Measurements from ENCODE around the gene CCR3.

Gene CCR3

DNA sequence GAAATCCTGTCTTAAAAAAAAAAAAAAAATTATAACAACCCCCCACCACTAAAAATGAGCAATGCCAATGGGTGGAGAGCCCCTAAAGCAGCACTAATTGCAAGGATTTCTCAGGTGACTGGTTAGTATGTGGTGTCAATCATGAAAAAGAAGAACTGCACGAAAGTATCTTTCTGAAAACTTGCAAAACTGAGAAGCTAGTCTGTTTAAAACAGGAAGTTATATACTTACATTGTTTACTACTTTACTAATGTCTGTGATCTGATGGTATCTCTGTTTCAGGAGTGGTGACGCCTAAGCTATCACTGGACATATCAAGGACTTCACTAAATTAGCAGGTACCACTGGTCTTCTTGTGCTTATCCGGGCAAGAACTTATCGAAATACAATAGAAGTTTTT, at the start of gene CCR3:
Gene CCR3, plus strand, starts transcription at position 341 of the 400 bp plus-strand sequence. CDS start 22,699 bp downstream, outside the sequence.
- peak; percentile 62 to 73 for DNase-seq

DNA sequence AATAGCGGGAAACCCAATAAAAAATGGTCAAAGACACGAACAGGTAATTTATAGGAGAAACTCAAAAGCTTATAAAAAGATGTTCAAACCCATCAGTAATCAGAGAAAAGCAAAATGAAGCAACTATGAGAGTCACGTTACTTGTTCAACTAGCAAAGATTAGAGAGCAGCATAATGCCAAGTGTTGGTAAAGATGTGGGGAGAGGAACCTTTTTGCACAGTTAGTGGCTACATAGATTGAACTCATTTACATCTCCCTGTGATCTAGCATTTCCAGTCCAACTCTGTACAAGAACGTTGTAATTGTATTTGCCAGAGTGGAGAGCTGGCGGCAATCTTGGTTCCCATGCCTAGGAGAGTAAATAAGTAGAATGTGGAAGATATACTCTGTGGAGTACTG, 49.3 kb upstream of the CCR3 start:
- no peak for DNase-seq

DNA sequence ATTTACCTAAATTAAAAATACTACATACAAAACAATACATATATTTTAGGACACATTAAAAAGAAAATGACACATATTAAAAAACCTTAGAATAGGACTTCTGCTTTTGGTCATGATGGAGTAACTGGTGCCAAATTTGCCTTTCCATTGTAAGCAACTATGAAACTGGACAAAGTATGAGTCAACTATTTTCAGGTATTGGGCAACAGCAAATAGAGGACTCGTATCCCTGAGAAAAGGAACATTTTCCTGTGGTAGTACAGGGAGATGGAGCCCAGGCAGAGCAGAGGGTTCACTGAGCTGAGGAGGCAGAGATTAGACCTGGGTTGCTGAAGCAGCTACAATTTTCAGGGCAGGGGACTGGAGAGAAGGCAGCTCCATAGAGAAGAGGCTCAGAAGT, 48.8 kb upstream of the CCR3 start:
- peak; percentile 88 to 89 for DNase-seq

DNA sequence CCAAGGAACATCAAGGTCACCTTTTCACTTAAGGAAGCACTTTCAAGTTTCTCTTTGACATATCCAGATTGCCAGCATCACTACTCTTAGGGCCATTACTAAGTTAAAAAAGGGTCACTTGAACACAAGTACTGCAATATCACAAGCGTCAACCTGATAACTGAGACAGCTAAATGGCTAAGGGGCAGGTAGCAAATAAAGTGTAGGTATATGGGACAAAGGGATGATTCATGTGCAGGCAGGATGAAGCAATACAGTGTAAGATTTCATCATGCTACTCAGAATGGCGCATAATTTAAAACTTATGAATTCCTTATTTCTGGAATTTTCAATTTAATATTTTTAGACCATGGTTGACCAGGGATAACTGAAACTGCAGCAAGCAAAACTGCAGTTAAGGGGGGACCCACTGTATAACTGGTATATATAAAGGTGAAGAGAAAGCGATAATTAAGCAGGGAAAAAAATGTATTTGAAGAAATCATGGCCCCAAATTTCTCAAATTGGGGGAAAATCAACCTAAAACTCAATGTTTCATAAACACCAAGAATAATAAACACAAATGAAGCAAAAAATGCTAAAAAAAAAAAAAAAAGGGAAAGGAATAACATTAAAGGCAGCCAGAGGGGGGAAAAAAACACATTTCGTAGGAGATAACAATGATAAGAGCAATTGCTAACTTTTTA, 47.2 kb upstream of the CCR3 start:
- no peak for DNase-seq

DNA sequence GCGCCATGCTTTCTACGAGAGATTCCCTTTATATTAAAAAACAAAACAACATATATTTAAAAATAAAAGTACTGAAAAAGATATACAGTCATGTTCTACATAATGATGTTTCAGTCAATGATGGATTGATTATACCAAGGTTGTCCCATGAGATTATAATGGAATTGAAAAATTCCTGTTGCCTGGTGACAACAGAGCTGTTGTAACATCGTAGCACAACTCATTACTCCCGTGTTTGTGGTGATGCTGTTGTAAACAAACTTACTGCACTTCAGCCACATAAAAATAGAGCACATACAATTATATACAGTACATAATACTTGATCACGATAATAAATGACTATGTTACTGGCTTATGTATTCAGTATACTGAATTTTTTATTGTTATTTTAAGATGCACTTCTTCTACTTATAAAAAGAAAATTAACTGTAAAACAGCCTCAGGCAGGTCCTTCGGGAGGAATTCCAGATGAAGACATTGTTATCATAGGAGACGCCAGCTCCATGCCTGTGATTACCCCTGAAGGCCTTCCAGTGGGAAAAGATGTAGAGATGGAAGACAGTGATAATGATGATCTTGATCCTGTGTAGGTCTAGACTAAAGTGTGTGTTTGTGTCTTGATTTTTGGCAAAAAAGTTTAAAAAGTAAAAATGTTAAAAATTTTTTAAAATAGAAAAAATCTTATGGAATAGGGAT, 45.9 kb upstream of the CCR3 start:
- DNase-seq = no peak

DNA sequence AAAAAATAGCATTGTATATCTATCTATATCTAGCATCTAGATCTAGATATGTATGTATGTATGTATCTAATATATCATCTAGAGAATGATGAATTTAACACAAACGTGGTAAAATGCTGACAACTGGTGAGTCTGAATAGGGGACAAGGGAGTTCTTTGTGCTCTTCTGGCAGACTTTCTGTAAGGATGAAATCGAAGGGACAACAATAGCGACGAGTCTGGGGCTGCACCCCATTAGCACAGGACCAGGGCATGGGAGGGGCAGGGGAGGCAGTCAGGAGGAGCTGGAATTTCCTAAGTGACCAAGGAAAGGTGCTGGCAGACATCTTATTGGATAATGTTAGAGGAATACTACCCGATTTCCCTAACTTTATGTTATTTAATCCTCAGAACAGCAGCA, 42.0 kb upstream of the CCR3 start:
- DNase-seq = no peak

DNA sequence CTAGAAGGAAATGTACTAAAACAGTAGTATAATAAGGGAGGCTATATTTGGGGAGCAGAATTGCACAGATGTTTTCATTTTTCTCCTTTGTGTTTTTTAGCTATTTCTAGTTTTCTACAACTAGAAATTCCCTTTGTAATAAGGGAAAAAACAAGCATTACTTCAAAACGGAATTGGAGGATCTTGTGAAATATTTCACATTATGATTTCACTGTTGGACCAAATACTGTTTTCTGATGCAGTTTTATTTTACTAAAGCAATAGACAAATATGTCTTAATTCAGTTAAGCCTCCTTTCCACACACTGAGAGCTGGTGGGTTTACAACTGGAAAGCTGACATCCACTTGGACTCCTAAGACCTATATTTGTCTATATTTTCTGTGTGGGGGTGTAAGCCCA, 41.5 kb upstream of the CCR3 start:
- peak; percentile 55 to 80 for DNase-seq

DNA sequence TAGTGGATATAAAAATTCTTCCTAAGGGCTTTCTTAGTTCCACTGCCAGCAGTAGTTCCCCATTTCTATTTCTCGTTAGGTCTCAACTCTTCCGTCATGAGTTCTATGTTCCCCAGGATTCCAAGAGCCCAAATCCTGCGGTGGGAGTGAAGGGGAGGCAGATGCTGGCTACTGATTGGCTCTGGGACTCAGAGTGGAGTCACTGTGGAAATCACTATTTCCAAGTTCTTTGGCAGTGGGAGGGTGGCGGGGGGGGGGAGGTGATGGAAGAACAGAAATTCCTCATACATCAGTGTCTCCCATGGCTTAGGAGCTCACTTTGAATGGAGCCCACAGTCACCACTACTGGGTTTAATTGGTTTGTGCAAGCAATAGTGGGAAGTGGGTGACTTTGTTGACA, 39.7 kb upstream of the CCR3 start:
- DNase-seq = peak; percentile 77 to 98

DNA sequence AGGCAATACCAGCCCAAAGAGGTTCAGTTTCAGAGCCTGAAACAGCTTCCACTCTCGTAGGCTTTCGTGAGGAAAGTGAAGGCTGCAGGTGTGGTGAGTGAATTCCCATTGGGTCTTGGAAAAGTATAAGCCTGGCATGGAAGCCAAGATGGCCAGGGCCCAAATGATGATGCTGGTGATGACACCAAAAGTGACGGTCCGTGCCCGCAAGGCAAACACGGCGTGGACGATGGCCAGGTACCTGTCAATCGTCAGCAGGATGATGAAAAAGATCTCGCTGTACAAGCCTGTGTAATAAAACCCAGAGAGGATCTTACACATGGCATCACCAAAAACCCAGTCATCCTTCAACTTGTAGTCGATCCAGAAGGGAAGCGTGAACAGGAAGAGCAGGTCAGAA, 38.6 kb upstream of the CCR3 start:
- DNase-seq = no peak

DNA sequence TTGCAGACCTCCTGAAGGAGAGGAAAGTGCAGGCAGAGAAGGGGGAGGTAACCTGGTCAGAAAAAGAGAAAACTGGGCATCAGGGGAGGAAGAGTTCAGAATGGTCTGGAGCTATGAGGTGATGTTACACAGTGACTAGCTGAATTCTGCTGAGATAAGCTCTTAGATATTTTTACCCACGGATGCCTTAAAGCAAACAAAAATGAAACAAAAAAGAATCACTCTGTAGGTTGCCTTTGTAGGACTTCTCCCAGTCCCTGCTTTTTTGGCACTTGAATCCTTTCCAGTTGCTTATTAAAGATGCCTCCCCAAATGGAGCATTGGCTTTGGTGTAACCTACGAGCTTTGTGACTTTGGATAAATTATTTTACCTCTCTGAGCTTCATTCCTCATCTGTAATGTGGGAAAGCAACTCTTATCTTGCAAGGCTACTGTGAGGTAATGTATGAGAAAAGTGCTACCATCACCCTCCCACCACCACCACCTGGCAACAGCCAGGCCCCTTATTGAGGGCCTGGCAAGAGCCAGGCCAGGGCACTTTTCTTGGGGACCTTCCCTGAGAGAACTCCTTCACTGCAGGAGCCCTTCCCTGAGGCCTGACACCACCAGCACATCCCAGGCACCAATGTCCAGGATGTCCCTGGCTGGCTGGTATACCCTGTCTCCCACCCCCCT, 36.8 kb upstream of the CCR3 start:
- no peak for DNase-seq

DNA sequence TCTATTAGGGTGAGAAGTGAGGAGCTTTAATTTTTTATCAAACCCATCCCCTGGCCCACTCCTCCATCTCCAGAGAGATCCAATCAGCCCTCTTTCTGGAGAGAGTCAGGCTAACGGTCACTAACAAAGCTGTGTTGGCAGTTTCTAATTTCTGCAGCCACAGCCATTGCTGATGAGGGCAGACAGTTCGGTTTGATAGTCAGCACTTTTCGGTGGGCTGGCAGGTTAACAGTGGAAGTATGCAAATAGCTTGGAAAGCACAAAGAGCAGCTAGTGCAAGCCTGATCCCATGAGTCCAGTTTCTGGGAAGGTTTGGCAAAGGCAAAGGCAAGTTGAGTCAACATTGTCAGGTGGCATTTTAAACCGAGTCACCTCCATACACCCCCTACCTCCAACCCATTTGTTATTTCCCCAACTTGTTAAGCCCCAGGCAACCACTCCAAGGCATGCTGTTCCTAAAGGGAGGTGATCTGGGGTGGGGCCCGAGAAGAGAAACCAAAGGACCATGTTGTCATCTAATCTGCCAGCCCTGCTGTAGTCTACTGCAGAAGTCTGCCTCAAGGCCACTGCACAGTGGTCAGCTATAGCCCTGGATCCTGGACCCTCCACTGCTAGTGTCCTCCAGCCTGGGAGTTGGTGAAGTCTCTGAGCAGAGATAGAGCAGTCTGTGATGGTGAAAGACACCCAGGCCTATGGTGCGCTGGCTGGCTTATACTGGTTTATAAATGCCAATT, 35.8 kb upstream of the CCR3 start:
- DNase-seq = peak; percentile 30 to 81

DNA sequence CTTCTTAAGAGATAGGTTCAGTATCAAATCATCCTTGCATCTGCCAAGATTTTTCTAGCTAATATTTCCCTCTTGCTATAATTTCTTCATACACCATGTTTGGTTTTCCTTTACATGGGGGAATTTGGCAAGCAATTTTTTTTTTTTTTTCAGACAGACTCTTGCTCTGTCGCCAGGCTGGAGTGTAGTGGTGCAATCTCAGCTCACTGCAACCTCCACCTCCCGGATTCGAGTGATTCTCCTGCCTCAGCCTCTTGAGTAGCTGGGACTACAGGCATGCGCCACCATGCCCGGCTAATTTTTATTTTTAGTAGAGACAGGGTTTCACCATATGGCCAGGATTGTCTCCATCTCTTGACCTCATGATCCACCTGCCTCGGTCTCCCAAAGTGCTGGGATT, 34.7 kb upstream of the CCR3 start:
- DNase-seq = peak in 1 of 2 donors; percentile 43

DNA sequence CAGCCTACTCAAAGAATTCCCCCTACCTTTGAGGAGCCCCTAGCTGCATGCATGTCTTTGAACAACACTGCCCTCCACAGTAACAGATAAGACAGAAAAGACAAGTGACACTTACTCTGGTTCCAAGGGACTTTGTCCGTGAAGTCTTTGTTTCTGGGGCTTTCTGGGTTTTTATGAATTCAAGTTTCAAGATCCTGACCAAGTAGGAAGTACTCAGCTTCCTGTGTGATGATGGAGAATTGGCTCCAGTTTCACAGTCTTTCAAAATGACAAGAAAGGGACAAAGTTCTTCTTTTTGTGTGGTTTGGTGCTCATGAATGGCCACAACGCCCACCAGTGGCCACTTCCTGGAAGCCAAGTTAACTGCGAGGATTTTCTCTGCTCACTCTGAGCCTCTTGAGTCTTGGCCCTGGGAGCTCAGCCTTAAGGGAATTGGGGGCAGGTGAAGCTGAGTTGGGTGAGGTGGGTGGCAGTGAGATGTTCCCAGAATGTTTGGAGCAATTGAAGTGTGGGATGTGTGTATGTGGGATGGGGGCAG, 34.0 kb upstream of the CCR3 start, which contains the start of gene CCR1:
Gene CCR1, minus strand, starts transcription at position 147 of the 538 bp plus-strand sequence. CDS start 4,000 bp downstream, outside the sequence.
- peak; percentile 92 to 94 for DNase-seq

DNA sequence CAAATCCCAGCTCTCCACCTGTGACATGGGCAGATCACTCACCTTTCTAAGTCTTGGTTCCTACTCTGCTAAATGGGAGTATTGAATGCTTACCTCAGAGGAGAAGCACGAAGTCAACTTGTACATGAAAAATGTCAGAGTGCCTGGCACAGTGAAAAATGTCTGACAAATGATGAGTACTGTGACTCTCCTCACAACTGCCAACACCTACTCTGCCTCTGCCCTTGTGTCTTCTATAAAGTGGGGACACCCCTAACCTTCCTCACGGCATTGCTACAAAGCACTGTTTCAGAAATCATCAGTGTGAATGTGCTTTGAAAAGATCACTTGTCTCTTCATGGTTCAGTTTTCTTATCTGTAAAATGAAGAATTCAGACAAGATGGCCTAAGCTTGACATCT, 33.2 kb upstream of the CCR3 start:
- no peak for DNase-seq

DNA sequence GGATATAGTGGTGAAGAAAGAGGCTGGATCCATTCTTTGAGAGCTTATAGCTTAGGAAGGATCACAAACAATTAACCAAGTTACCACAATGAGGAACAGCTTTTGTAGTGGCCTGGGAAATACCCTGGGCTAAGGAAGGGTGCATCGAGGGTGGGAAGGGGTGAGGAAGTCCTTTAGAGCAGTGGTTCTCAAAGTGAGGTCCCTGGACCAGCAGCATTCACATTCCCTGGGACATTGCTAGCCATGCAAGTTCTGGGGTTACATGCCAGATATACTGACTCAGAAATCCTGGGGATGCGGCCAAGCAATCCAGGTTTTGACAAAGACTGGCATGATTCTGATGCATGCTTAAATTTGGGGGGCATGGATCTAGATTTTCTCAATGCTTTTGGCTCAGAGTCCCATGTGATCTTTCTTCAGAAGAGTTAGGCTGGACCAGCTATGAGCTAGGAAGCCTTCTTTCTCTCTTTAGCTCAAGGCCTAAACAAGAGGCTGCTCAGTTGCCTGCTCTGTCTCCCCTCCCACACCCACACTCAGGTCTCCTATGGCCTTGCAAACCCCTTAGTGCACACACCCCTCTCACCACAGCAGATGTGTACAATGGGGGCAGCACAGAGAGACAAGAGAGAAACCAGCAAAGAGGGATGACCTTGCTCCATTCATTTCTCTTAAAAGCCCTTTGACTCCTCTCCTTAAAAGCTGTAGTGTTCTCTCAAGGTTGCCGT, 32.4 kb upstream of the CCR3 start:
- peak; percentile 75 to 80 for DNase-seq

DNA sequence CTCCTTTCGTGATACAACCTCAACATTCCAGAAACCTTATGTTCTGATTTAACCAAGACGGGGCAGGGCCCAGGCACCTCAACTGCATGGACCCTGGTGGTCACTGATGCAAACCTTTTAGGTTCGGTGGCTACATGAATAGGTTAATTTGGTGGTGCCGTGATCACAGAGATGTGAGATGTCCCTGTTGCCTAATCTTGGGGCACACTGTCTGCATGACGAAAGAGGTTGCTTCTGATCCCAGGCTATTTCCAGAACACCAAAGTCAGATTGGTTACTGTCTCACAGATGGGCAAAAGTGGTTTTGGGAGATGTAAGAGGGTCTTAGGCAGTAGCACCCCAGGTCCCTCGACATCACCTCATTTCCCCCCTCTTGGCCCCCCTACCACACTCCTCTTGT, 30.2 kb upstream of the CCR3 start:
- DNase-seq = no peak

DNA sequence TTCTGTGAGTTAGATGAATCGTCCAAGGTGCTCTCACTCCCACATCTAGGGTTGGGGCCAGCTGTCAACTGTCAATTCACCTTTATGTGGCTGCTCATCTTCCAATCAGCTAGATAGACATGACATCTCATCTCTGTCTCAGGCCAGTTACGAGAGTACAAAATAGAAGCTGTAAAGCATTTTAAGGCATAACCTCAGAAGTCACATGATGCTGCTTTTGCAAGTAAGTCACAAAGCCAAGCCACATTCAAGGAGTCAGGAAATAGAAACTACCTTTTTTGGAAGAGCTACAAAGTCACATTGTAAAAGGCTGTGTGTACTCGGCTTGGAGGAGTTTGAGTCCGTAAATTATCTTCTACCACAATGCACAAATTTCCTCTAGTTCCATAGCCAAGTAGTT, 29.1 kb upstream of the CCR3 start:
- DNase-seq = peak; percentile 40 to 55

DNA sequence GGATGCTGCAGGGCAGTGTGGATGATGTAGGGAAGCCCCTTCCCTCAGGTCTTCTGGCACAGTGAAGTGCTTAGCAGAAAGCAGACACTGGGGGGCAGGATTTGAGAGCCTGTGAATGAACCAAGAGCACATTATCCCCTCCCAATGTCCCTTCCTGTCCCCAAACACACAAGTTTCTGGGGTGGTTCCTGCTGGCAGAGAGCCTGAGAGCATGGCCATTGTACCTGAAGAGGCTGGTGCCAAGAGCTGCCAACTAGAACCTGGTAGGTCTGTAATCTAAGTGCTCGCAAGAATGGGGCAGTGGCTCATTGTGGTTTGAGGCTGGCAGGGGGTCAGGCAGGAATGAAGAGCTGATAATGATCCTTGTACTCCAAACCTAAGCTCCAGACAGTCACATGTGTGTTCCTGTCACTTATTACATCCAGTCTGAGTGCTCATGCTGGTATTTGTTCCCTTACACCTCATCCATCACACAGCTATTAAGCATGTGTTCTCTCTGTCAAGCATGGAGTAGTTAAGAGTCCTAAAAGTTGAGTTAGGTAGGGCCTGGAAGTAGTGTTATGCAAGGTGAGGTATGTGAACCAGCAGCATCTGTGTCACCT, 27.4 kb upstream of the CCR3 start:
- peak in 1 of 2 donors; percentile 54 for DNase-seq

DNA sequence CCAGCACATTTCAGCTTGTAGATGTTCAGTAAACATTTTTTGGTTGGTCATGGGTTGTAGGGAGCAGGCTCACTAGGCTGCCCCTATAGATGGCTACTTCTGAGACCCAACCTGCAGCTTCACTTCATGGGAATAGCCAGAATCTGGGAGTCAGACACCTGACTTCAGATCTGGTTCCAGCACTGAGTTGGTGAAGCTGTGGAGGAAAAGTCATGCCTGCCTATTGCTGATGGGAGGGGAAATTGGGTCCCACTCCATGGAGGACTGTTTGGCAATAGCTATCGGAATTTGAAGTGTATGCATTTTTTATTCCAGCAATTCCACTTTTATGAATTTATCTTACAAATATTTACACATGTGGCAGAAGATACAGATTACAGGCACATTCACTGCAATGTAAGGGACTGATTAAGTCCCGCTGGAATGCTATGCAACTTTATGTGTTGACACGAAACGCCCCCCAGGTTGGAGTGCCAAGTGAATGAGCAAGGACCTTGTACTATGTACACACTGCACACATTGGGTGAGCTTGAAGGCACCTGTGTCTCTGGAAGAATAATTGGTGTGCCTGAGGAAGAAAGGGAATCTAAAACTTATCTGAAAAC, 26.3 kb upstream of the CCR3 start:
- no peak for DNase-seq

DNA sequence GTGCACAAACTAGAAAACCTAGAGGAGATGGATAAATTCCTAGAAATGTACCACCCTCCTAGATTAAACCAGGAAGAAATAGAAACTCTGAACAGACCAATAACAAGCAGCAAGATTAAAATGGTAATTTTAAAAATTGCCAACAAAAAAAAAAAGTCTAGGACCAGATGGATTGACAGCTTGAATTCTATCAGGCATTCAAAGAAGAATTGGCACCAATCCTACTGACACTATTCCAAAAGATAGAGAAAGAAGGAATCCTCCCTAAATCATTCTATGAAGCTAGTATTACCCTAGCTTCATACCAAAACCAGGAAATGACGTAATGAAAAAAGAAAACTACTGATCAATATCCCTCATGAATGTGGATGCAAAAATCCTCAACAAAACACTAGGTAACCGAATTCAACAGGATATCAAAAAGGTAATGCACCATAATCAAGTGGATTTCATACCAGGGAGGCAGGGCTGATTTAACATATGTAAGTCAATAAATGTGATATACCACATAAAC, 24.0 kb upstream of the CCR3 start:
- DNase-seq = no peak

DNA sequence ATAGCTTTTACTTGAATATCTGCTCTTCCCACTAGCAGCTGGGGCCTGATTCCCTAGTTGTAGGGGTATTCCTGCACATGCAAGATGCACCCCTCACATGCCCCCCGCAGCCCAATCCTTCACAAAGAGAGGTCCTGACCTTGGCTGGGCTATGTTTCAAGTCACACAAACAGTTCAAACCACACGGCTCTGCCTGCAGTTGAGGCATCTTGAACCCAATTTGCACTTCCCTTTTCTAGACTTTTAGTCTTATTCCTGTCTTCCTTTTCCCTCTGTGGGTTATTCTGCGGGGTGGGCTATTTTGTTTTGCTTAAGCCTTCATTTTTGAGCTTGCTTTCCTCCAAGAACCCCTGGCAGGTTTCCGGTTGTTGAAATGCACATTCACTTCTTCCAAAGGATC, 20.9 kb upstream of the CCR3 start:
- no peak for DNase-seq

Measured in inflammatory macrophage treated with lipopolysaccharide for 1 hour (primary cell).